B cell (primary cell): Measurements from ENCODE around the gene ADPRS. TPM values are rescaled to one million over a fixed set of nuclear protein-coding genes. Genes with fewer than 3 reads are reported as not detected.

Experiments used
- ATAC-seq: fragments of 200-7000 bp; cut with Tn5 transposase; one replicate; pipeline ENCODE4 v1.10.0; 2021; ENCODE audit warnings: low read depth, mild to moderate bottlenecking, moderate number of reproducible peaks, moderate library complexity
- CTCF ChIA-PET: fragments of 350-600 bp; sonication (Branson Sonifier 250); formaldehyde crosslinking; loops from one replicate; lab custom pipeline; 2021; ENCODE audit warnings: antibody characterized with exemption, inconsistent platforms; lab: Charles Lee
- POLR2A ChIA-PET: fragments of 350-600 bp; sonication (Branson Sonifier 250); formaldehyde crosslinking; loops from one replicate; lab custom pipeline; 2021; ENCODE audit warnings: antibody characterized with exemption; lab: Charles Lee
- DNase-seq: peaks from one replicate; pipeline ENCODE4 v3.0.0; 2013
- H2AFZ ChIP-seq: 2 replicates; pipeline ENCODE4 v1.6.1; 2012; ENCODE audit warnings: mild to moderate bottlenecking, low read depth, low read length; ENCODE audit not compliant: insufficient read depth, poor library complexity, severe bottlenecking
- H3K27ac ChIP-seq, 2 donors: 1 replicate in 1 of 2; 2 replicates in 1 of 2; pipeline ENCODE4 v1.5.1; 2012 to 2013; ENCODE audit warnings: low read length in 2 of 2, mild to moderate bottlenecking in 2 of 2, moderate library complexity in 1 of 2
- H3K27me3 ChIP-seq, 4 experiments: fragments of 200-600 bp in 1 of 4; sonication (generic) in 1 of 4; replicated peaks in 1 of 4; 1 replicate in 2 of 4; 2 replicates in 2 of 4; pipeline versions ENCODE4 v1.6.1 to v1.7.0; 2013 to 2016; ENCODE audit warnings: low read length in 3 of 4, mild to moderate bottlenecking in 2 of 4, mixed read lengths in 1 of 4, moderate library complexity in 1 of 4; ENCODE audit not compliant: insufficient read depth in 4 of 4, control insufficient read depth in 3 of 4; ENCODE audit errors: control extremely low read depth in 1 of 4
- H3K36me3 ChIP-seq, 2 experiments: replicated peaks in 1 of 2; 1 replicate in 1 of 2; 2 replicates in 1 of 2; pipeline versions ENCODE4 v1.6.1 to v1.7.1; 2013; ENCODE audit warnings: low read length in 1 of 2; ENCODE audit not compliant: insufficient read depth in 2 of 2, control insufficient read depth in 1 of 2; ENCODE audit errors: control extremely low read depth in 1 of 2, extremely low read depth in 1 of 2
- H3K4me1 ChIP-seq, 2 donors: fragments of 200-600 bp in 1 of 2; sonication (generic) in 1 of 2; 1 replicate in 1 of 2; 2 replicates in 1 of 2; pipeline versions ENCODE4 v1.5.1 to v1.6.1; 2013 to 2017; ENCODE audit warnings: low read length in 2 of 2; ENCODE audit not compliant: control insufficient read depth in 2 of 2, insufficient read depth in 2 of 2
- H3K4me2 ChIP-seq: replicated peaks from 2 replicates; pipeline ENCODE3; 2012; ENCODE audit warnings: mild to moderate bottlenecking, low read depth, low read length; ENCODE audit not compliant: poor library complexity, severe bottlenecking
- H3K4me3 ChIP-seq, 5 experiments: fragments of 200-600 bp in 1 of 5; sonication (generic) in 1 of 5; 1 replicate in 3 of 5; 2 replicates in 2 of 5; pipeline versions ENCODE4 v1.5.1 to v1.7.0; 2011 to 2016; ENCODE audit warnings: low read length in 4 of 5, mild to moderate bottlenecking in 4 of 5, low read depth in 2 of 5, control low read depth in 1 of 5, moderate library complexity in 1 of 5; ENCODE audit not compliant: insufficient read depth in 1 of 5; ENCODE audit errors: control extremely low read depth in 1 of 5, extremely low read depth in 1 of 5
- H3K79me2 ChIP-seq: fragments of 200-600 bp; sonication (generic); one replicate; pipeline ENCODE4 v1.6.0; 2016; ENCODE audit warnings: low read length; ENCODE audit not compliant: control insufficient read depth, insufficient read depth
- H3K9ac ChIP-seq: fragments of 200-600 bp; sonication (generic); 2 replicates; pipeline ENCODE4 v1.6.1; 2017; ENCODE audit warnings: mild to moderate bottlenecking, low read length, moderate library complexity
- H3K9me3 ChIP-seq, 3 donors: one replicate each; pipeline versions ENCODE4 v1.6.1 to v1.7.1; 2013; ENCODE audit warnings: low read length in 2 of 3; ENCODE audit not compliant: control insufficient read depth in 2 of 3, insufficient read depth in 1 of 3; ENCODE audit errors: control extremely low read depth in 1 of 3
- H4K20me1 ChIP-seq: 2 replicates; pipeline ENCODE4 v1.6.0; 2012; ENCODE audit warnings: mild to moderate bottlenecking, low read length; ENCODE audit not compliant: insufficient read depth, control insufficient read depth, poor library complexity, severe bottlenecking
- H3K27ac Mint-ChIP-seq: one replicate; pipeline ENCODE4 v1.8.0; 2021; ENCODE audit warnings: mixed read lengths
- H3K27me3 Mint-ChIP-seq: one replicate; pipeline ENCODE4 v1.8.0; 2021; ENCODE audit warnings: mixed read lengths
- H3K4me1 Mint-ChIP-seq: one replicate; pipeline ENCODE4 v1.8.0; 2021; ENCODE audit warnings: mixed read lengths
- H3K4me3 Mint-ChIP-seq: one replicate; pipeline ENCODE4 v1.8.0; 2021; ENCODE audit warnings: mixed read lengths
- H3K9me3 Mint-ChIP-seq: one replicate; pipeline ENCODE4 v1.8.0; 2022; ENCODE audit warnings: mixed read lengths; ENCODE audit not compliant: insufficient read depth
- CTCF ChIP-seq: fragments of 200-600 bp; IDR thresholded peaks from one replicate; pipeline ENCODE4 v1.8.0; 2022; ENCODE audit warnings: antibody characterized with exemption, mild to moderate bottlenecking
- EZH2 ChIP-seq: IDR thresholded peaks from 2 replicates; pipeline ENCODE4 v1.6.1; 2012; ENCODE audit warnings: borderline replicate concordance, low read depth, mild to moderate bottlenecking, moderate library complexity, low read length; ENCODE audit not compliant: insufficient read depth, poor library complexity, severe bottlenecking
- WGBS: methylation state at CpG from one replicate; pipeline ENCODE4 v1.1.5; 2013; ENCODE audit warnings: missing lambda C conversion rate; ENCODE audit not compliant: insufficient coverage; 5-methylcytosine and 5-hydroxymethylcytosine counted together
- intact Hi-C: fragments of 100-400 bp; cut with micrococcal nuclease; formaldehyde crosslinking; loops from one replicate; pipeline ENCODE4 v1.10.0; 2022
- polyA plus RNA-seq: library from polyadenylated mRNA; depleted of rRNA; stranded (reverse); fragments of >200 nt; gene quantifications from 2 replicates; pipeline ENCODE4 v1.2.3, GENCODE V29; 2012
- total RNA-seq, 2 donors: library from RNA; stranded (reverse); fragments of 120-200 nt in 1 of 2; gene quantifications; 1 replicate in 1 of 2; 2 replicates in 1 of 2; pipeline versions ENCODE4 v1.2.3 to v1.2.4, GENCODE V29; 2013 to 2022

The ADPRS gene
- total and polyA plus RNA-seq, 2 donors (not counting 1 experiment from before 2014, with no cell fraction given) = 15.0 to 20.9 TPM

GRCh38 chr1:36097693-36098585, 9.2 kb downstream of the ADPRS start:
- TF ChIP-seq CTCF (no peak), EZH2 (no peak)
- no peak overlapping the region for H3K9ac ChIP-seq
- H2AFZ ChIP-seq = no peak overlapping the region
- H3K27me3 Mint-ChIP-seq = no peaks in the 10 kb centered on the region
- peaks cover 2% of the 10 kb centered on the region for H3K4me1 Mint-ChIP-seq
- ATAC-seq (no peak), DNase-seq (no peak)
- H3K9me3 Mint-ChIP-seq = no peaks in the 10 kb centered on the region
- no peaks in the 10 kb centered on the region for H3K79me2 ChIP-seq
- H3K27ac ChIP-seq = no peak overlapping the region
- H3K27ac Mint-ChIP-seq = no peak overlapping the region
- H3K27me3 ChIP-seq = no peaks in the 10 kb centered on the region
- H3K4me3 ChIP-seq = no peak overlapping the region
- ChIA-PET CTCF (interaction anchor here (1.9 to 7.4 kb wide), 3 partner anchors 36 to 189 kb away, joined by 15 to 58 read pairs (median 56); no protein-coding TSS in a partner anchor), POLR2A (no interaction called here)
- 94% methylated on average over 33 of the region's 33 CpGs for WGBS
- peaks cover 0 to 7% of the 10 kb centered on the region in 2 donors for H3K4me1 ChIP-seq
- no peaks in the 10 kb centered on the region for H3K9me3 ChIP-seq
- H4K20me1 ChIP-seq = no peaks in the 10 kb centered on the region
- H3K4me3 Mint-ChIP-seq = no peak overlapping the region
- H3K36me3 ChIP-seq = peaks cover 0 to 34% of the 10 kb centered on the region in 2 experiments
- intact Hi-C loops = loop anchor here (5.0 kb wide), 1 partner anchor 1334 kb away; no protein-coding TSS in a partner anchor
- H3K4me2 ChIP-seq = no peak overlapping the region
